Thyroid gland (tissue), 4 donors: ENCODE results near the gene ANO2. TPM values are rescaled to one million over a fixed set of nuclear protein-coding genes. Genes with fewer than 3 reads are reported as not detected.

ENCODE experiments used
- DNase-seq, 2 donors: peaks; one replicate each; pipeline ENCODE4 v3.0.0-alpha.2; 2019
- H3K27ac ChIP-seq, 3 donors: fragments of 200-600 bp; sonication (generic); 1 replicate in 2 of 3; 2 replicates in 1 of 3; pipeline ENCODE4 v1.5.1; 2016 to 2019; ENCODE audit warnings: mild to moderate bottlenecking in 1 of 3, moderate library complexity in 1 of 3
- H3K27me3 ChIP-seq: fragments of 200-600 bp; sonication (generic); one replicate; pipeline ENCODE4 v1.5.1; 2019
- H3K36me3 ChIP-seq, 2 donors: fragments of 200-600 bp; sonication (generic); one replicate each; pipeline ENCODE4 v1.5.1; 2016 to 2019
- H3K4me1 ChIP-seq, 2 donors: fragments of 200-600 bp; sonication (generic); one replicate each; pipeline ENCODE4 v1.5.1; 2017 to 2019
- H3K4me3 ChIP-seq, 3 donors: fragments of 200-600 bp; sonication (generic); replicated peaks in 1 of 3; 1 replicate in 2 of 3; 2 replicates in 1 of 3; pipeline ENCODE4 v1.5.1; 2016; ENCODE audit warnings: mild to moderate bottlenecking in 1 of 3
- H3K9me3 ChIP-seq: fragments of 200-600 bp; sonication (generic); one replicate; pipeline ENCODE4 v1.5.1; 2017
- CTCF ChIP-seq, 6 experiments: fragments of 200-600 bp in 3 of 6; fragments of 450-650 bp in 3 of 6; sonication (generic) in 3 of 6; IDR thresholded peaks; one replicate each; pipeline ENCODE4 v1.5.1; 2016 to 2019; ENCODE audit warnings: antibody characterized with exemption in 6 of 6, mild to moderate bottlenecking in 2 of 6, inconsistent platforms in 1 of 6, moderate library complexity in 1 of 6
- POLR2A ChIP-seq, 2 donors: fragments of 450-650 bp; IDR thresholded peaks; one replicate each; pipeline ENCODE4 v1.6.1; 2017; ENCODE audit warnings: antibody characterized with exemption in 2 of 2, mild to moderate bottlenecking in 2 of 2, moderate library complexity in 1 of 2
- WGBS, 2 donors: methylation state at CpG; one replicate each; pipeline ENCODE4 v1.1.5; 2017; 5-methylcytosine and 5-hydroxymethylcytosine counted together
- intact Hi-C: fragments of 100-400 bp; cut with DNase I; formaldehyde crosslinking; loops from one replicate; pipeline ENCODE4 v1.15.1; 2023
- total RNA-seq, 4 donors: library from RNA; depleted of rRNA; stranded (reverse); fragments of >200 nt; gene quantifications; one replicate each; pipeline ENCODE4 v1.2.3, GENCODE V29; 2016

ANO2 gene
- total RNA-seq, 4 donors from 2014 or later: 0.78 to 7.0 (median 2.2) TPM

GRCh38 chr12:5636907-5637306 lies 308.2 kb downstream of the ANO2 start:
- H3K9me3 ChIP-seq: no peaks in the 10 kb centered on the region
- TF ChIP-seq POLR2A (IDR thresholded peaks at IDR 0.05) (no peak), CTCF (IDR thresholded peaks at IDR 0.05) (no peak)
- 46 to 50% methylated on average over 4 of the region's 4 CpGs for WGBS, 2 donors
- no peaks in the 10 kb centered on the region for H3K27me3 ChIP-seq
- H3K36me3 ChIP-seq: no peaks in the 10 kb centered on the region
- H3K4me3 ChIP-seq: no peak overlapping the region
- H3K4me1 ChIP-seq: no peaks in the 10 kb centered on the region
- no peak for DNase-seq
- intact Hi-C loops: no loop called here
- no peak overlapping the region for H3K27ac ChIP-seq

- WGBS, 2 donors: 68 to 73% methylated on average over 3 of the region's 3 CpGs
- no peaks in the 10 kb centered on the region for H3K9me3 ChIP-seq
- DNase-seq: no peak
- no peaks in the 10 kb centered on the region for H3K36me3 ChIP-seq
- intact Hi-C loops: no loop called here
- no peaks in the 10 kb centered on the region for H3K27me3 ChIP-seq
- no peaks in the 10 kb centered on the region for H3K4me1 ChIP-seq
- no peak overlapping the region for H3K4me3 ChIP-seq
- H3K27ac ChIP-seq: no peak overlapping the region
- TF ChIP-seq POLR2A (IDR thresholded peaks at IDR 0.05): no peak
- TF ChIP-seq CTCF (IDR thresholded peaks at IDR 0.05): no peak
These were observed 312.0 kb downstream of the ANO2 start for GRCh38 chr12:5633106-5633505.

GRCh38 chr12:5632453-5632852 lies 312.6 kb downstream of the ANO2 start:
- Histone ChIP-seq H3K36me3 (no peaks in the 10 kb centered on the region), H3K27me3 (no peaks in the 10 kb centered on the region), H3K4me1 (no peaks in the 10 kb centered on the region), H3K27ac (no peak overlapping the region), H3K9me3 (no peaks in the 10 kb centered on the region), H3K4me3 (no peak overlapping the region)
- 91 to 98% methylated on average over 2 of the region's 2 CpGs for WGBS, 2 donors
- no peak for TF ChIP-seq CTCF (IDR thresholded peaks at IDR 0.05)
- TF ChIP-seq POLR2A (IDR thresholded peaks at IDR 0.05): no peak
- DNase-seq: no peak
- intact Hi-C loops: no loop called here

- Histone ChIP-seq H3K9me3 (no peaks in the 10 kb centered on the region), H3K27me3 (no peaks in the 10 kb centered on the region), H3K36me3 (no peaks in the 10 kb centered on the region), H3K27ac (no peak overlapping the region), H3K4me1 (no peaks in the 10 kb centered on the region), H3K4me3 (no peak overlapping the region)
- DNase-seq: no peak
- 77 to 82% methylated on average over 5 of the region's 5 CpGs for WGBS, 2 donors
- no peak for TF ChIP-seq CTCF (IDR thresholded peaks at IDR 0.05)
- TF ChIP-seq POLR2A (IDR thresholded peaks at IDR 0.05): no peak
- intact Hi-C loops: no loop called here
These were observed 313.6 kb downstream of the ANO2 start for GRCh38 chr12:5631497-5631896.

GRCh38 chr12:5630726-5631125 lies 314.3 kb downstream of the ANO2 start:
- TF ChIP-seq CTCF (IDR thresholded peaks at IDR 0.05): no peak
- no peak for TF ChIP-seq POLR2A (IDR thresholded peaks at IDR 0.05)
- 72 to 95% methylated on average over 4 of the region's 4 CpGs for WGBS, 2 donors
- intact Hi-C loops: no loop called here

More at GRCh38 chr12:5630726-5631125, 314.3 kb downstream of the ANO2 start:
- no peaks in the 10 kb centered on the region for H3K36me3 ChIP-seq
- no peak overlapping the region for H3K27ac ChIP-seq
- H3K27me3 ChIP-seq: no peaks in the 10 kb centered on the region
- no peaks in the 10 kb centered on the region for H3K4me1 ChIP-seq
- H3K4me3 ChIP-seq: no peak overlapping the region
- DNase-seq: no peak
- H3K9me3 ChIP-seq: no peaks in the 10 kb centered on the region
